Glutamatergic neuron (in vitro differentiated cells): ENCODE measurements around the gene SYNRG. TPM values are rescaled to one million over a fixed set of nuclear protein-coding genes. Genes with fewer than 3 reads are reported as not detected.

Source experiments
- DNase-seq: peaks from one replicate; pipeline ENCODE4 v3.0.0; 2022
- H3K27ac Mint-ChIP-seq: one replicate; pipeline ENCODE4 v1.8.0; 2020; ENCODE audit warnings: mild to moderate bottlenecking, mixed read lengths, inconsistent platforms; ENCODE audit not compliant: unreplicated experiment
- H3K27me3 Mint-ChIP-seq: one replicate; pipeline ENCODE4 v1.8.0; 2020; ENCODE audit warnings: mild to moderate bottlenecking, moderate library complexity, mixed read lengths, inconsistent platforms; ENCODE audit not compliant: unreplicated experiment
- H3K36me3 Mint-ChIP-seq: one replicate; pipeline ENCODE4 v1.8.0; 2020; ENCODE audit warnings: mild to moderate bottlenecking, mixed read lengths, inconsistent platforms; ENCODE audit not compliant: unreplicated experiment
- H3K4me1 Mint-ChIP-seq: one replicate; pipeline ENCODE4 v1.8.0; 2020; ENCODE audit warnings: mild to moderate bottlenecking, low read depth, mixed read lengths, inconsistent platforms; ENCODE audit not compliant: unreplicated experiment
- H3K4me3 Mint-ChIP-seq: one replicate; pipeline ENCODE4 v1.8.0; 2020; ENCODE audit warnings: mild to moderate bottlenecking, mixed read lengths, inconsistent platforms; ENCODE audit not compliant: unreplicated experiment
- H3K9me3 Mint-ChIP-seq: one replicate; pipeline ENCODE4 v1.8.0; 2020; ENCODE audit warnings: mild to moderate bottlenecking, moderate library complexity, mixed read lengths, inconsistent platforms; ENCODE audit not compliant: unreplicated experiment
- CTCF ChIP-seq: fragments of 200-600 bp; sonication (generic); IDR thresholded peaks from one replicate; pipeline ENCODE4 v1.5.0; 2021; ENCODE audit not compliant: partially characterized antibody, unreplicated experiment
- total RNA-seq: library from RNA; stranded (reverse); fragmentation: NEBNext Ultra II Directional; extraction: Animal tissue kit (Norgen Biotek cat#: 25700); gene quantifications from one replicate; pipeline ENCODE4 v1.2.1, GENCODE V29; 2021; ENCODE audit not compliant: unreplicated experiment

Gene SYNRG
- total RNA-seq, 1 donor from 2014 or later, result 65.8 TPM

GRCh38 chr17:37520174-37520573 is 89.0 kb downstream of the SYNRG start:
- no peaks in the 10 kb centered on the region for H3K36me3 Mint-ChIP-seq
- H3K27ac Mint-ChIP-seq, result no peak overlapping the region
- no peaks in the 10 kb centered on the region for H3K27me3 Mint-ChIP-seq
- TF ChIP-seq CTCF, result no peak
- H3K9me3 Mint-ChIP-seq, result peaks cover 2% of the 10 kb centered on the region
- DNase-seq, result no peak
- peaks cover 7% of the 10 kb centered on the region for H3K4me1 Mint-ChIP-seq
- no peak overlapping the region for H3K4me3 Mint-ChIP-seq

- no peak overlapping the region for H3K27ac Mint-ChIP-seq
- peaks cover 9% of the 10 kb centered on the region for H3K4me1 Mint-ChIP-seq
- DNase-seq, result no peak
- no peak for TF ChIP-seq CTCF
- no peaks in the 10 kb centered on the region for H3K27me3 Mint-ChIP-seq
- peaks cover 2% of the 10 kb centered on the region for H3K9me3 Mint-ChIP-seq
- H3K4me3 Mint-ChIP-seq, result no peak overlapping the region
- H3K36me3 Mint-ChIP-seq, result no peaks in the 10 kb centered on the region
These were observed 89.8 kb downstream of the SYNRG start for GRCh38 chr17:37519251-37519985.

DNA sequence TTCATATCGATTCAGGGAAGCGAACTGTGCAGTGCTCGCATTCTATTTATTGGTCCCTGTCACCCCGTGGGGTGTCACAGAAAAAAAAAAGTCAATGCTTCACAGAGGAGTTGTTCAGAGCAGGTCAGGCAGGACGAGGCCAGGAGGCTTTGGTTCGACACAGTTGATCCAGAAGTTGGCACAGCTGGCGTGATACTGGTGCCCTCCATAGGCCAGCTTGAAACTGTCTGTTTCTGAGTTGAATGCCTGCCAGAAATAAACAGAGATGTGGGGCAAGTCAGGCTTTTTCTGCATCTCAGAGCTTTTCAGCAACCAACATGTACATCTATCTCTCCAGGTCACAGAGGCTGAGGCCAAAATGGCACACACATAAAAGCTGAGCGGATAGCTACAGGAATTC is 90.4 kb downstream of the SYNRG start:
- TF ChIP-seq CTCF, result no peak
- DNase-seq, result no peak
- Mint-ChIP-seq H3K36me3 (no peaks in the 10 kb centered on the region), H3K9me3 (peaks cover 2% of the 10 kb centered on the region), H3K27ac (no peak overlapping the region), H3K27me3 (no peaks in the 10 kb centered on the region), H3K4me1 (peaks cover 11% of the 10 kb centered on the region), H3K4me3 (no peak overlapping the region)

DNA sequence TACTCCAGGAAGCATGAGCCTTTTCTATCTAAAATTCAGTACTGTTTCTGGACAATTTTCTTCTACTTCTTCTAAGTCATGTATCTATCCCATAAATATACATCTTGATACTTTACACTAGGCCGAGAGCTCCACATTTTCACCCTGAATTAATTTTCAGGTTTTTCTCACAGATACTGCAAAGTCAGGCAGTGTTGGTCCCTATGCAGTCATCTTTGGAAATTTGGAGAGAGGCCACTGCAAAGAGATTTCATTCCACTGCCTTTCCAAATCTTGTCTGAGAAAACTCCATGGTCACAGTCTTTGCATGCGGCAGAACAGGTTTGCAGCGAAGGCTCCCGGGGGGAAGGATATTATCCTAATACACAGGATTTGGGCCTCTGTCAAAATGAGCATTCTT is 91.3 kb downstream of the SYNRG start:
- Mint-ChIP-seq H3K4me1 (peaks cover 14% of the 10 kb centered on the region), H3K36me3 (no peaks in the 10 kb centered on the region), H3K9me3 (peaks cover 2% of the 10 kb centered on the region), H3K27me3 (peaks cover 2% of the 10 kb centered on the region), H3K4me3 (no peak overlapping the region), H3K27ac (no peak overlapping the region)
- no peak for DNase-seq
- TF ChIP-seq CTCF, result no peak

DNA sequence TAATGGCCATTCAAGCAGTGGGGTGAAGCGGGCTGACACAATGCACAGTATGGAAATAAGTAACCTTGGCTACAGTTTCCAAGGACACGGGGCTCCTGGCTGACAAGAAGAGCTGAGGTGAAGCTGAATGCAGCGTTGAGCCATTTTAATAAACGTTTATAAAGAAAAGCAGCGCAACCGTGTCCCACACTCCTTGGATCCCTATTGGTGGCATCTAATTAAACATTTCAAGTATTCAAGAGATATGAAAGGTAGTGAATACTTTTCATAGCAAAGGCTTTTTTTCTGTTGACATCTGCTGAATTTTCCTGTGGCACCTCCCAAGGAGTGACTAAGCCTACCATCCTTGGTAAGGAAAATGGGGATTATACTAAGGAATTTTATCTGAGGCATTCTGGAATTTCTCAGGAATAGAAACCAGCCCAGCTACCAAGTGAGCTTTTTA is 93.1 kb downstream of the SYNRG start:
- H3K27ac Mint-ChIP-seq, result peak overlapping the region; percentile 5
- peaks cover 3% of the 10 kb centered on the region for H3K27me3 Mint-ChIP-seq
- TF ChIP-seq CTCF, result no peak
- no peak for DNase-seq
- no peak overlapping the region for H3K4me3 Mint-ChIP-seq
- H3K9me3 Mint-ChIP-seq, result peaks cover 4% of the 10 kb centered on the region
- peaks cover 23% of the 10 kb centered on the region for H3K4me1 Mint-ChIP-seq
- H3K36me3 Mint-ChIP-seq, result no peaks in the 10 kb centered on the region
